MM.1S (cell line): ENCODE data around the gene MAEA.

Experiments used
- EZH2 ChIP-seq: fragments of 300-600 bp; sonication (generic); optimal IDR thresholded peaks from 2 replicates; pipeline ENCODE3; 2017; ENCODE audit warnings: low read depth, mild to moderate bottlenecking, antibody characterized with exemption, low read length, mixed read lengths
- EZH2phosphoT487 ChIP-seq: fragments of 300-600 bp; sonication (generic); IDR thresholded peaks from 2 replicates; pipeline ENCODE4 v1.6.1; 2018; ENCODE audit warnings: antibody characterized with exemption, low read length
- TF ChIP-seq, protein P1 (sequence below): fragments of 300-600 bp; sonication (generic); IDR thresholded peaks from 2 replicates; pipeline ENCODE4 v1.5.1; 2016; ENCODE audit warnings: antibody characterized with exemption, low read length, mixed read lengths

GRCh38 chr4:1368421-1369090 is 78.9 kb downstream of the MAEA start:
- TF ChIP-seq, protein P1, sequence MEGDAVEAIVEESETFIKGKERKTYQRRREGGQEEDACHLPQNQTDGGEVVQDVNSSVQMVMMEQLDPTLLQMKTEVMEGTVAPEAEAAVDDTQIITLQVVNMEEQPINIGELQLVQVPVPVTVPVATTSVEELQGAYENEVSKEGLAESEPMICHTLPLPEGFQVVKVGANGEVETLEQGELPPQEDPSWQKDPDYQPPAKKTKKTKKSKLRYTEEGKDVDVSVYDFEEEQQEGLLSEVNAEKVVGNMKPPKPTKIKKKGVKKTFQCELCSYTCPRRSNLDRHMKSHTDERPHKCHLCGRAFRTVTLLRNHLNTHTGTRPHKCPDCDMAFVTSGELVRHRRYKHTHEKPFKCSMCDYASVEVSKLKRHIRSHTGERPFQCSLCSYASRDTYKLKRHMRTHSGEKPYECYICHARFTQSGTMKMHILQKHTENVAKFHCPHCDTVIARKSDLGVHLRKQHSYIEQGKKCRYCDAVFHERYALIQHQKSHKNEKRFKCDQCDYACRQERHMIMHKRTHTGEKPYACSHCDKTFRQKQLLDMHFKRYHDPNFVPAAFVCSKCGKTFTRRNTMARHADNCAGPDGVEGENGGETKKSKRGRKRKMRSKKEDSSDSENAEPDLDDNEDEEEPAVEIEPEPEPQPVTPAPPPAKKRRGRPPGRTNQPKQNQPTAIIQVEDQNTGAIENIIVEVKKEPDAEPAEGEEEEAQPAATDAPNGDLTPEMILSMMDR = no peak
- TF ChIP-seq EZH2phosphoT487 = no peak
- no peak for TF ChIP-seq EZH2
